ENCODE measurements around the gene ZMIZ1.

The ZMIZ1 gene

GRCh38 chr10:79140855-79141254 is 72.1 kb downstream of the ZMIZ1 start:
- no peak for DNase-seq

- no peak for DNase-seq
These were observed 73.3 kb downstream of the ZMIZ1 start for GRCh38 chr10:79142064-79142491.

DNA sequence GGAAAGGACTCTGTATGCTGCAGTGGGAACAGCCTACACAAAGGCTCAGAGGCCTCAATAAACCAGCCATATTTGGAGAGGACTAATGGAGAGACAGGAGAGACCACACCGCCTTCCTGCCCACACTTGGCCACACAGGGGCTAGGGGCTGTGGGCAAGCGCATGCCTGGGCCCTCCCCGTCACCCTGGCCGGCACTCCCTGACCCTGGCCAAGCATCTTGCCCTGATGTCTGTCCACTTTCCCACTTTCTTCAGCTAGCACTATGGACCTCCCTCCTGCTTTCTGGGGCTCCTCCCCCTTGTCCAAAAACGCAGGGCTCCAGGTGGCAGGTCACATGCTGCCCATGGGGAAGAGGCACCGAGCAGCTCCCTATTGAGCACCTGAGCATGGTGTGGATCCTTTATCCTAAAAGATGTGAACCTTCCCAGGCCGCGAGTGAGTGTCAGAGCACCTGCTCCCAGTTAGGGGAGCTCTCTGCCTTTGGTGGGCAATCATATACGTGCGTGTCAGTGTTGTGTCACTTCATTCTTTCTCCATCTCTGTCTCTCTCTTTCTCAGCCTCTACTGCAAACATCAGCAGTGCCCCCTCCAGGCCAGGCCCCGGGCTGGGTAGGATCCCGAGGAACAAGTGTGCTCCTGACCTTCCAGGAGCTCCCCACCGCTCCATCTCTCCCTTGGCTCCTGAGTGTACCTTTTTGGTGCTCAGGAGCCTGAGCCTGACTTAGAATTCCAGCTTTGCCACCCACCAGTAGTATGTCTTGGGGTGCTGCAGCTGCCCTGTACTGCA is 74.0 kb downstream of the ZMIZ1 start:
- no peak for DNase-seq

GRCh38 chr10:79143879-79144278 is 75.1 kb downstream of the ZMIZ1 start:
- DNase-seq: no peak

DNA sequence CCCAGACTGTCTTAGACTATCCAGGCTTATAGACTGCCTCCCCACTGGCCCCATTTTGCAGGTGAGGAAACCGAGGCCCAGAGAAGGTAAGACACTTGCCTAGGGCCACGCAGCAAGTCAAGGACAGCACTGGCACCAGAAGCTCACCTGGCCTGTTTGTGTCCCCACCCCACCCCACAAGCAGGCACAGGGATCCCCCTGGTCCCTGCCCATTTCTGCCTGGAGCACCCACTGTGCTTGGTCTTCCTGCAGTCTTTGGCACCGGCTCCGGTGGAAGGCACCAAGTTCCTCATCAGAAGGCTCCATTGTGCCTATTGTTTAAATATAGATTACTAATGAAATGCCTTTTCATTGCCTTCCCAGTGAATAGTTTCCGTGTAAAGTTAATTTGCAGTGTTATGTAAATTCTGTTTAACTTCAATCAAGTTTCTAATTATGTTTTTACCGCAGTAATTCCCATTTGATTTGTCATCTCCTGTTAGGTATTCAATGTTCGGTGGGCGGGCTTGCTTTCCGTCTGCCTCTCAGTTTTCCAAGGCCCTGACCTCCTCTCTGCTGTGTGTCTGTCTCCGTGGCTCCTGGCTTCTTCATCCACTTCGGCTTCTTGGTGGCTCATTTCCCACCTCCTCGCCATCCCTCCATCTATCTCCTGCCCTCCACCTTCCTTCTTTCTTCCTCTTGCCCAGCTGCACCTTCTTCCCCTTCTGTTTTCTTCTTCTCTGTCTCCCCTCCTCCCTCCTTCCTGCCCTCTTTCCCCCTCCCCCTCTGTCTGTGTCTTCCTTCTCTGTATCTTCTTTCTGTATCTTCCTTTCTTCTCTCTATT is 75.8 kb downstream of the ZMIZ1 start:
- no peak for DNase-seq

GRCh38 chr10:79145174-79145483 is 76.4 kb downstream of the ZMIZ1 start:
- DNase-seq: no peak

- no peak for DNase-seq
These were observed 77.0 kb downstream of the ZMIZ1 start for GRCh38 chr10:79145517-79146470.

DNA sequence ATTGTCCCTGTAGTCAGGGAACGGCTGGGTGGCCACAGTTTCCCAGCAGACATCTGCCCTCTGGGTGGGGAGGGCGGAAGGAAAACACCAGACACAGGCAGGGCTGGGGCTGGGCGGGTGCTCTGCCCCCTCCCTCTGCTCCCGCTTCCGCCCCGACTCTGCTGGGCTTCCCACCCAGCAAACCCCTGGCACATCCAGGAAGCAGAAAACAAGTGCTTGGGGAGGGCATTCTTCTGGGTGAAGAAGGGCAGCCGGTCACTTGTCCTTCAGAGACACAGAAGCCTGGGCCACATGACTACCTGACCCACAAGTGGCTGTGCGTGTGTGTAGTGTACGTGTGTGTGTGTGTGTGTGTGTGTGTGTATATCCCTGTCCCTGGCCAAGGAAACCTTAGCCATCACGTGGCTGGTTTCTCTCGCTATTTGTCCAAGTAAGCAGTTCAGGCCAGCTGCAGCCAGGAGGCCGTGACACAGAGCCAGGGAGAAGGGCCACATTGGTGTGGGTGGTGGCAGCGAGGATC is 77.9 kb downstream of the ZMIZ1 start:
- peak; percentile 67 for DNase-seq

DNA sequence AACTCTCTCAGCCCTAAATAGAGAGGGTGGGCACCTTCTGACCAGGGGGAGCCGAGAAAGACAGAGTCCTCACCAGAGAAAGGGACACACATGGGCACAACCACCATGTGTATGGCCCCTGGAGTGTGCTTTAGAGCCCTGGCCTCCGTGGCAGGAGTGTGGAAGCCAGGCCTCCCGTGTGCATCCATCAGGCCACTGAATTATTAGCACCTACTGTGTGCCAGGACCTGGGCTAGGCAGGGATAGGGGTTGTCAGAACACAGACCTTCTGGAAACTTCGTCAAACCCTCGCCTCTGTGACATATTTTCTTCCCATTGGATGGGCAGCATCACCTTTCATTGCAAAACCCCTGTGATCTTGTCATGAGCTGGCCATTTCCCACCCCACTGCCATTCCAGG is 78.5 kb downstream of the ZMIZ1 start:
- no peak for DNase-seq

GRCh38 chr10:79147796-79148451 is 79.2 kb downstream of the ZMIZ1 start:
- DNase-seq: no peak

GRCh38 chr10:79148452-79149344 is 79.9 kb downstream of the ZMIZ1 start:
- DNase-seq: peak; percentile 94

- no peak for DNase-seq
These were observed 80.5 kb downstream of the ZMIZ1 start for GRCh38 chr10:79149345-79149661.

DNA sequence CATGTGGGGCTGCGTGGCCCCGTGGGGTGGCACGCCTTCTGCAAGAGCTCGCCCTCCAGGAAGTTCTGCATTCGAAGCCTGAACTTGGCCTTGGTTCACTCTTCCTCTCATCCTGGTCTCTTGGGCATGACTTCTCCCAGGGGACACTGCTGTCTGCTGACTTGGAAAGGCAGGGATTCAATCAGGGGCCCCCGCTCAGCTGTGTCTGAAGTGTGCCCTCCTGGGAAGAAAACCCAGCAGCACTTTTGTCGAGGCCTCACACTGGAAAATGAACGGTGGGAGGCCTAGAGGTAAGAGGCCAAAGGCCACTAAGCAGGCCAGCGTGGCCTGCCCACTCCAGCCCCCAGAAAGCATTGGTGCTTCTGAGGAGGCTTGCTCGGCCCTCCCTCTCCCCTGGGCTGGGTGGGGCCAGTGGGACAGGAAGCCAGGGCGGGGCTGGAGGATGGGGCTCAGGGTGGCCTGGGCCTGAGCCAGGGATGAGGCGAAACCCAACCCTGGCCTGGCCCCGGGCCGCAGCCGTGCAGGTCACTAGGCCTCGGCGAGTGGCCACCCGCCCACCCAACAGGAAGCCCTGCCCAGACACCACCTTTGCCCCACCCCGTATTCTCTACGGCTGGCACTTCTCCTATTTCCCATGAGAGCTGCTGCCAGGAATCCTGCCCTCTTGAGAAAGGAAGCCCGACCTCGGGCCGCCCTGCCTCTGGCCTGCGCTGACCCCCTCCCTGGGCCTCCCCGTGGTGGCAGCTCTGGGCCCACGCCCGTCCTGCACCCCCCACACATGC is 81.1 kb downstream of the ZMIZ1 start:
- DNase-seq: peak; percentile 90

DNA sequence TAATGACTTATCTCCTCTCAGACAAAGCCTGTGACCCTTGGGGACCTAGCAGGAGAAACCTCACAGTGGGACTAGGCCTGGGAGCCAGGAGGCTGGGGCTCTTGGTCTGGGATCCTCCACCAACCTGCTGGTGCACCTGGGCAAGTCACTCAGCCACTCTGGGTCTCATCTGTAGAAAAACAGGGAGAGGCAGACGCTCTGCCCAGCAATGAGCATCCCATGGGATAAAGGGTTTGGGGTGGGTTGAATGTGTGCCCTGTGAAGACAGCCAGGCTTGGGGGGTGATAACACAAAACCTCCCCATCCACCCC is 81.6 kb downstream of the ZMIZ1 start:
- no peak for DNase-seq

DNA sequence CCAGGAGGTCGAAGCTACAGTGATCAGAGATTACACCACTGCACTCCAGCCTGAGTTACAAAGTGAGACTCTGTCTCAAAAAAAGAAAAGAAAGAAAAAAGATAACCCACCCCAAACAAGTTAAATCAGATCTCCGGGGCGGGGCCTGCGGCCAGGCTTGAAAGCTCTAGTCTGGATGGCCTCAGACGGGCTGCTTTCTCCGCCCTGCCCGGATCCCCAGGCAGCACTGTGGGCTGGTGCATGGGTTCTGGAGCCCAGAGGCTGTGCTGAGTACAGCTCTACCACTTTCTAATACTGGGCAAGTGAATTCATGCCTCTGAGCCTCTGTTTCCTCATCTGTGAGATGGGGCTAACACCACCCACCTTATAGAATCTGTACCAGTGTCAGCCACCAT is 83.7 kb downstream of the ZMIZ1 start:
- no peak for DNase-seq

GRCh38 chr10:79153745-79154144 is 85.0 kb downstream of the ZMIZ1 start:
- no peak for DNase-seq

DNA sequence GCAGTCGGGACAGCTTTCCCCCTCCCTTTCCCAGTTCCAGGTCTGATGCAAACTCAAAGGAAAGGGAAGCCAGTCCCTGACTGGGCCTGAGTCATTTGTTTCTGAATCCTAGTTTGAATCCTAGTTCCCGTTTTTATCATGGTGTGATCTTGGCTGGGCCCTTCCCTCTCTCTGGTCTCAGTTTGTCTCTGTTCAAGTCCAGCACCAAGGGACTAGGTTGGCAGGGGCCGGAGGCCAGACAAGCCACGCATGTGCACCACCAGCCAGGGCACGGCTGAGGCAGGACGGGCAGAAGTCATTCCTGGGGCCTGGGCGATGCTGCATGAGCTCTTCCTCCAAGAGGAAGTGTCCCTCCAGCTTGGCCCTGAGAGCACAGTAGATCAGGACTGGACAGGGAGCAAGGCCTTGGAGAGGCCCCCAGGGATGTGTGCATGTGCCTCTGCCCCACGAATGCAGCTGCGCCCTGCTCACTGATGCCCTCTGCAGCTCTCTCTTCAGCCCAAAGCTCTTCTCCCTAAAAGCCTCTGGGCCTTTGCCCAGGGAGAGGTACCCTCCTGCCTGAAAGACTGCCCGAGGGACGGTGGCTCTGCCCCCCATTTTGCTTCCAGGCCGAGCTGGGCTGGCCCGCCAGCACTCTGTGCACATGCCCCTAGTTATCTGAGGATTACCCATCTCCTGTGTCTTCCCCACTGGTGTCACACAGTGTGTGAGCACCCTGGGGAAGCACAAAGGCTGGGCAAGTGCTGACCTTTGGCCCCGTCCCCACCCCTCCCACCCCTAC is 86.7 kb downstream of the ZMIZ1 start:
- DNase-seq: no peak

DNA sequence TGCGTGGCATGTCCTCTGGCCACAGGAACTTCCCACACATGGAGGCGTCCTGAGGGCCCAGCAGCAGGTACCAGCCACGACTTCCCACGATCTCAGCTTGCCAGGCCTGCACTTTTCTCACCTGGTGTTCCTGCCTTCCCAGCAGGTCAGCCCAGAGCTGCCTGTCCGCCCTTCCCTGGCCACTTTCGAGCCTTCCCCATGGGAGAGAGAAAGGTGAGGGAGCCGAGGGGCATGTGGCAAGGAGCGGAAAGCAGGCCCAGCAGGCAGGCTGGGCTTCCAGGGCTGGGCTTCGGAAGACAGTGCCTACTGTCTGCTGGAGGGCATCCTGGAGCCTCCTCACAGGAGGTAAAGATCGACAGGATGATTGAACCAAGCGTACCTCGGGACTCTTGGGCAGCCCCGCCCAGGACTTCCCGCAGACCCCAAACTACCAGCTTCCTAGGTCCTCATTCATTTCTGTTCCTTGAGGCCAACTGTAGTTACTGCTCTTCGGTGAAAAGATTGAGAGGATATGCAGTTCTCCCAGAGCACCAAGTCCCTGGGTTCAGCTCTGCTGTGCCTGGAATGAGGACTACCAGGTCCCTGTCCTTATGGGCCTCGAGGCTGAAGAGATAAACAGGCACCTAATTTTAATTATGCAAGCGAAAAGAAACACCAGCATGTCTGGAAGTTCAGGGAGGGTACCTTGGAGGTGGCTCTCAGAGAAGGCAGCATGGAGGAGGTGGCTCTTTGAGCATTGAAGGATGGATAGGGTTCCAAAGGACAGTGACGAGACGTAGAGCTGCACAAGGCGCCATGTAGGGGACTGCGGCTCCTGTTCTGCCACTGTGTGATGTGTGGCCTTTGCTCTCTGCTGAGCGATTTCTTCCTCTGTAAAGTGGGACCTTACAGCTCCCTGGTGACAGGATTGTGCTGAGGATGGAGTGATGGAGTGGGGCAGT is 87.8 kb downstream of the ZMIZ1 start:
- no peak for DNase-seq

GRCh38 chr10:79158004-79158340 is 89.2 kb downstream of the ZMIZ1 start:
- no peak for DNase-seq
